ENCODE data around the gene FLOT1.

GRCh38 chr6:30685157-30686008 lies 57.1 kb downstream of the FLOT1 start:
- TF ChIP-seq CTCF (IDR thresholded peaks at IDR 0.05) (no peak), POLR2A (IDR thresholded peaks at IDR 0.05) (no peak)
